Measurements from ENCODE around the gene MAMSTR.

- TF ChIP-seq POLR2A (IDR thresholded peaks at IDR 0.05) (no peak), CTCF (IDR thresholded peaks at IDR 0.05) (no peak)
Measured at GRCh38 chr19:48716562-48717291, 2.8 kb downstream of the MAMSTR start.
